ENCODE results near the gene ZPBP2. TPM values are rescaled to one million over a fixed set of nuclear protein-coding genes. Genes with fewer than 3 reads are reported as not detected.

ZPBP2 gene
- total and polyA plus RNA-seq, 9 of the 15 experiments (the other 6 are each of a cell fraction or from before 2014, with no cell fraction given) = not detected

DNA sequence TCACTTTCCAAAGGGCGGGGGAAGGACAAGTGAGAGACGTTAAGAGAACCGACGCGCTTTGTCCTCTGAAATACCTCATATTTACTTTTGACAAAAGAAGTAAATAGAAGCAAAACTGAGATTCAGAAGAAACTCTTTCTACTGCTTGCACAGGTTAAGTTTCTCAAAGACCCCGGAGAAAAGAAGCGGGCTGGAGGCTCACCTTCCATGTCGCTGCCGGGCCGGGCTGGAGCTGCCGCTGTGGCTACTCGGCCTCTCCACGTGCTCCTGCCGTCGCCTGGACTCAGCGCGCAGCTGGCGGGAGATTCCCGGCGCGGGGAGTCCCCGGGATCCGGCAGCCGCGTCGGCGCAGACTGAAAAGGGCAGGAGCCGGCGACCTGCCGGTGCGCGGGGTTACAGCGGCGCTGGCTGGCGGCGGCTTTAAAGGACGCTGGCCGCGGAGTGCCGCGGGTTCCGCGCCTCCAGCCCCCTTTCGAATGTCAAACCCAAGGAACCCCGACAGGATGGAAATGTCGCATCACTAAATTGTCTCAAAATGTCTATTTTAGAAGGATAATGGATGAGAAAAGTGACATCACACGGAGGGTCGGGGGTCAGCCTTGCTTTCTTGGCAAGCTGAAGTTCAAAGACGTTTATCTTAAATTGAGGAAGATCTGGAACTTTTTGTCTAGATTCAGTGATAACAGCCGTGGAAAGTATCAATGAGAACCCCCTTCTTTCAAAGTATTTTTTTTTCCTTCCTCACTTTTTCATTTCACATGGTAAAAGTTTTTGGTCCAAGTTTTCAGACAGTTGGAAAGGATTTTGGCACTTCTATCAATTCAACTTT, 3.9 kb upstream of the ZPBP2 start, which contains the start of gene IKZF3 (continued):
- TF ChIP-seq, protein P1, sequence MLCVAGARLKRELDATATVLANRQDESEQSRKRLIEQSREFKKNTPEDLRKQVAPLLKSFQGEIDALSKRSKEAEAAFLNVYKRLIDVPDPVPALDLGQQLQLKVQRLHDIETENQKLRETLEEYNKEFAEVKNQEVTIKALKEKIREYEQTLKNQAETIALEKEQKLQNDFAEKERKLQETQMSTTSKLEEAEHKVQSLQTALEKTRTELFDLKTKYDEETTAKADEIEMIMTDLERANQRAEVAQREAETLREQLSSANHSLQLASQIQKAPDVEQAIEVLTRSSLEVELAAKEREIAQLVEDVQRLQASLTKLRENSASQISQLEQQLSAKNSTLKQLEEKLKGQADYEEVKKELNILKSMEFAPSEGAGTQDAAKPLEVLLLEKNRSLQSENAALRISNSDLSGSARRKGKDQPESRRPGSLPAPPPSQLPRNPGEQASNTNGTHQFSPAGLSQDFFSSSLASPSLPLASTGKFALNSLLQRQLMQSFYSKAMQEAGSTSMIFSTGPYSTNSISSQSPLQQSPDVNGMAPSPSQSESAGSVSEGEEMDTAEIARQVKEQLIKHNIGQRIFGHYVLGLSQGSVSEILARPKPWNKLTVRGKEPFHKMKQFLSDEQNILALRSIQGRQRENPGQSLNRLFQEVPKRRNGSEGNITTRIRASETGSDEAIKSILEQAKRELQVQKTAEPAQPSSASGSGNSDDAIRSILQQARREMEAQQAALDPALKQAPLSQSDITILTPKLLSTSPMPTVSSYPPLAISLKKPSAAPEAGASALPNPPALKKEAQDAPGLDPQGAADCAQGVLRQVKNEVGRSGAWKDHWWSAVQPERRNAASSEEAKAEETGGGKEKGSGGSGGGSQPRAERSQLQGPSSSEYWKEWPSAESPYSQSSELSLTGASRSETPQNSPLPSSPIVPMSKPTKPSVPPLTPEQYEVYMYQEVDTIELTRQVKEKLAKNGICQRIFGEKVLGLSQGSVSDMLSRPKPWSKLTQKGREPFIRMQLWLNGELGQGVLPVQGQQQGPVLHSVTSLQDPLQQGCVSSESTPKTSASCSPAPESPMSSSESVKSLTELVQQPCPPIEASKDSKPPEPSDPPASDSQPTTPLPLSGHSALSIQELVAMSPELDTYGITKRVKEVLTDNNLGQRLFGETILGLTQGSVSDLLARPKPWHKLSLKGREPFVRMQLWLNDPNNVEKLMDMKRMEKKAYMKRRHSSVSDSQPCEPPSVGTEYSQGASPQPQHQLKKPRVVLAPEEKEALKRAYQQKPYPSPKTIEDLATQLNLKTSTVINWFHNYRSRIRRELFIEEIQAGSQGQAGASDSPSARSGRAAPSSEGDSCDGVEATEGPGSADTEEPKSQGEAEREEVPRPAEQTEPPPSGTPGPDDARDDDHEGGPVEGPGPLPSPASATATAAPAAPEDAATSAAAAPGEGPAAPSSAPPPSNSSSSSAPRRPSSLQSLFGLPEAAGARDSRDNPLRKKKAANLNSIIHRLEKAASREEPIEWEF (CRISPR knock-in tag; IDR thresholded peaks at IDR 0.05) = no peak
- TF ChIP-seq ZC3H11A (IDR thresholded peaks at IDR 0.05; ENCODE audit: low read depth, low read length) (no peak), HDGF (IDR thresholded peaks at IDR 0.05) (no peak), SLC30A9 (CRISPR knock-in tag; IDR thresholded peaks at IDR 0.05) (no peak), MECOM (CRISPR knock-in tag; IDR thresholded peaks at IDR 0.05) (no peak), CCNT2 (IDR thresholded peaks at IDR 0.05; ENCODE audit: borderline replicate concordance, extremely low read depth, insufficient read length, low read depth, low read length) (no peak), CCAR2 (IDR thresholded peaks at IDR 0.05; ENCODE audit: low read depth, low read length) (no peak), JUN (IDR thresholded peaks at IDR 0.05; ENCODE audit: borderline replicate concordance, low read depth, low read length) (no peak; the same call in 1 of the 2 replicates), JUN (CRISPR knock-in tag; IDR thresholded peaks at IDR 0.05; ENCODE audit: borderline replicate concordance) (no peak), FOXK1 (CRISPR knock-in tag; IDR thresholded peaks at IDR 0.05; ENCODE audit: borderline replicate concordance) (no peak), PPARD (CRISPR knock-in tag; IDR thresholded peaks at IDR 0.05) (no peak), NR4A1 (CRISPR knock-in tag; IDR thresholded peaks at IDR 0.05) (no peak), NR4A1 (tag; IDR thresholded peaks at IDR 0.05) (peak; percentile 77; the same call in 1 of the 2 replicates)
- TF ChIP-seq, protein P2, sequence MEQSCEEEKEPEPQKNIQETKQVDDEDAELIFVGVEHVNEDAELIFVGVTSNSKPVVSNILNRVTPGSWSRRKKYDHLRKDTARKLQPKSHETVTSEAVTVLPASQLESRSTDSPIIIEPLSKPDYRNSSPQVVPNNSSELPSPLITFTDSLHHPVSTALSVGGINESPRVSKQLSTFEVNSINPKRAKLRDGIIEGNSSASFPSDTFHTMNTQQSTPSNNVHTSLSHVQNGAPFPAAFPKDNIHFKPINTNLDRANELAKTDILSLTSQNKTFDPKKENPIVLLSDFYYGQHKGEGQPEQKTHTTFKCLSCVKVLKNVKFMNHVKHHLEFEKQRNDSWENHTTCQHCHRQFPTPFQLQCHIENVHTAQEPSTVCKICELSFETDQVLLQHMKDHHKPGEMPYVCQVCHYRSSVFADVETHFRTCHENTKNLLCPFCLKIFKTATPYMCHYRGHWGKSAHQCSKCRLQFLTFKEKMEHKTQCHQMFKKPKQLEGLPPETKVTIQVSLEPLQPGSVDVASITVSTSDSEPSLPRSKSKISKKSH (CRISPR knock-in tag; IDR thresholded peaks at IDR 0.05) = no peak
- TF ChIP-seq, protein P3, sequence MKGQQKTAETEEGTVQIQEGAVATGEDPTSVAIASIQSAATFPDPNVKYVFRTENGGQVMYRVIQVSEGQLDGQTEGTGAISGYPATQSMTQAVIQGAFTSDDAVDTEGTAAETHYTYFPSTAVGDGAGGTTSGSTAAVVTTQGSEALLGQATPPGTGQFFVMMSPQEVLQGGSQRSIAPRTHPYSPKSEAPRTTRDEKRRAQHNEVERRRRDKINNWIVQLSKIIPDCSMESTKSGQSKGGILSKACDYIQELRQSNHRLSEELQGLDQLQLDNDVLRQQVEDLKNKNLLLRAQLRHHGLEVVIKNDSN (CRISPR knock-in tag; IDR thresholded peaks at IDR 0.05) = no peak
- TF ChIP-seq, protein P4, sequence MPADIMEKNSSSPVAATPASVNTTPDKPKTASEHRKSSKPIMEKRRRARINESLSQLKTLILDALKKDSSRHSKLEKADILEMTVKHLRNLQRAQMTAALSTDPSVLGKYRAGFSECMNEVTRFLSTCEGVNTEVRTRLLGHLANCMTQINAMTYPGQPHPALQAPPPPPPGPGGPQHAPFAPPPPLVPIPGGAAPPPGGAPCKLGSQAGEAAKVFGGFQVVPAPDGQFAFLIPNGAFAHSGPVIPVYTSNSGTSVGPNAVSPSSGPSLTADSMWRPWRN (IDR thresholded peaks at IDR 0.05; ENCODE audit: low read depth) = no peak
- TF ChIP-seq, protein P5, sequence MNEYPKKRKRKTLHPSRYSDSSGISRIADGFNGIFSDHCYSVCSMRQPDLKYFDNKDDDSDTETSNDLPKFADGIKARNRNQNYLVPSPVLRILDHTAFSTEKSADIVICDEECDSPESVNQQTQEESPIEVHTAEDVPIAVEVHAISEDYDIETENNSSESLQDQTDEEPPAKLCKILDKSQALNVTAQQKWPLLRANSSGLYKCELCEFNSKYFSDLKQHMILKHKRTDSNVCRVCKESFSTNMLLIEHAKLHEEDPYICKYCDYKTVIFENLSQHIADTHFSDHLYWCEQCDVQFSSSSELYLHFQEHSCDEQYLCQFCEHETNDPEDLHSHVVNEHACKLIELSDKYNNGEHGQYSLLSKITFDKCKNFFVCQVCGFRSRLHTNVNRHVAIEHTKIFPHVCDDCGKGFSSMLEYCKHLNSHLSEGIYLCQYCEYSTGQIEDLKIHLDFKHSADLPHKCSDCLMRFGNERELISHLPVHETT (CRISPR knock-in tag; conservative IDR thresholded peaks at IDR 0.05 in 1 of 2, IDR thresholded peaks at IDR 0.05 in 1 of 2) = peak in 1 of 2 experiments; percentile 45; a peak in 1 of 4 replicates

Measured in K562 (cell line).